GM12873 (cell line): ENCODE measurements around the gene TRIM65.

Experiments
- TF ChIP-seq, protein P1 (sequence below): IDR thresholded peaks from 2 replicates; pipeline ENCODE4 v1.5.1; 2012; ENCODE audit warnings: low read depth, mild to moderate bottlenecking, moderate library complexity, low read length, control low read depth; ENCODE audit not compliant: insufficient read depth; ENCODE audit errors: missing control alignments

TRIM65 gene

DNA sequence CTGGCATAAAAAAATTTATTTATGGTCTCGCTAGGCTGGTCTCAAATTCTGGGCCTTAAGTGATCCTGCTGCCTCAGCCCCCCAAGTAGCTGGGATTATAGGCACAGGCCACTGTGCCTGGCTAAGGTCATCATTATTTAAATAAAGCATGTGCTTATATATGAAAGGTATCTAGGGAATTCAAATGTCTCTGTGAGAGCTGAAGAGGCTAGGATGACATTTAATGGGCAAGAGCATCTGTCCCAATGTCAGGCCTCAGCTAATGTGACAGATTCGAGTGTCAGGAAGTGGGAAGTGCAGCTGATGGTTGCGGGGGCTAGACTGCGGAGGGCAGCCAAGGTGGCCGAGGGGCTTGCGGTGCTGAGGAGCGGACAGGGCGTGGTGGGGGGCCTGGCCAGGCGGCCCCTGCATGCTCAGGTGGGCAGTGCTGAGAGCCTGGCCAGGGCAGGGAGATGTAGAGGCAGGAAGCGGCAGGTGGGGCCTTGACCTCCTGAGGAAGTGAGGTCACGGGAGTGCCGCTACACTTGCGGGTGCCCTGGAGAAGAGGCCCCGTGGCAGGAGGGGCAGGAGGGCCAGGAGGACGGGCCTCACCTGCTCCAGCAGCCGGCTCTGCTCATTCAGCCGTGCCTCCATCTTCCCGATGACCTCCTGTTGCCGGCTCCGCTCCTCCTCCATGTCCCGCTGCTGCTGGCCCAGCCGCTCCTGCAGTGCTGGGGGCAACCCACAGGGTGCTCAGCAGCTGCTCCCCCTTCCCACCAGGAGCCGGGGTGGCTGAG, 20.6 kb upstream of the TRIM65 start:
- TF ChIP-seq, protein P1, sequence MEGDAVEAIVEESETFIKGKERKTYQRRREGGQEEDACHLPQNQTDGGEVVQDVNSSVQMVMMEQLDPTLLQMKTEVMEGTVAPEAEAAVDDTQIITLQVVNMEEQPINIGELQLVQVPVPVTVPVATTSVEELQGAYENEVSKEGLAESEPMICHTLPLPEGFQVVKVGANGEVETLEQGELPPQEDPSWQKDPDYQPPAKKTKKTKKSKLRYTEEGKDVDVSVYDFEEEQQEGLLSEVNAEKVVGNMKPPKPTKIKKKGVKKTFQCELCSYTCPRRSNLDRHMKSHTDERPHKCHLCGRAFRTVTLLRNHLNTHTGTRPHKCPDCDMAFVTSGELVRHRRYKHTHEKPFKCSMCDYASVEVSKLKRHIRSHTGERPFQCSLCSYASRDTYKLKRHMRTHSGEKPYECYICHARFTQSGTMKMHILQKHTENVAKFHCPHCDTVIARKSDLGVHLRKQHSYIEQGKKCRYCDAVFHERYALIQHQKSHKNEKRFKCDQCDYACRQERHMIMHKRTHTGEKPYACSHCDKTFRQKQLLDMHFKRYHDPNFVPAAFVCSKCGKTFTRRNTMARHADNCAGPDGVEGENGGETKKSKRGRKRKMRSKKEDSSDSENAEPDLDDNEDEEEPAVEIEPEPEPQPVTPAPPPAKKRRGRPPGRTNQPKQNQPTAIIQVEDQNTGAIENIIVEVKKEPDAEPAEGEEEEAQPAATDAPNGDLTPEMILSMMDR: no peak

DNA sequence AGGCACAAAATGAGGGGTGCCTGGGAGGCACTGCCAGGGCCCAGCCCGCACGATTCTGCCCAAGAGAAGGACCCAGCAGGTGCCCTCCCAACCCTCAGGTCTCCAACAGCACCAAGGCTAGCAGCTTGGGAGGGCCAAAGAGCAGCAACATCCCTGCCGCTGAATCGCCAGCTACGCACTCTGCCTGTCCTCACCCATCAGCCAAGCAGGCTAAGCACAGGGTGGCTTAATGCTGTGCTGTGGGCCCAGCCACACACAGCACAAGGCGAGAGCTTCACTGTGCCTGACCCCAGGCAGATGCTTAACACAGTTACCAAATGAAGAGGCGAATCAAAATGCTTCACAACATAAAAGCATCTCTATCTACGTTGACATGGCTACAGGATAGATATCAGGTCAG, 18.5 kb upstream of the TRIM65 start:
- TF ChIP-seq, protein P1: no peak

DNA sequence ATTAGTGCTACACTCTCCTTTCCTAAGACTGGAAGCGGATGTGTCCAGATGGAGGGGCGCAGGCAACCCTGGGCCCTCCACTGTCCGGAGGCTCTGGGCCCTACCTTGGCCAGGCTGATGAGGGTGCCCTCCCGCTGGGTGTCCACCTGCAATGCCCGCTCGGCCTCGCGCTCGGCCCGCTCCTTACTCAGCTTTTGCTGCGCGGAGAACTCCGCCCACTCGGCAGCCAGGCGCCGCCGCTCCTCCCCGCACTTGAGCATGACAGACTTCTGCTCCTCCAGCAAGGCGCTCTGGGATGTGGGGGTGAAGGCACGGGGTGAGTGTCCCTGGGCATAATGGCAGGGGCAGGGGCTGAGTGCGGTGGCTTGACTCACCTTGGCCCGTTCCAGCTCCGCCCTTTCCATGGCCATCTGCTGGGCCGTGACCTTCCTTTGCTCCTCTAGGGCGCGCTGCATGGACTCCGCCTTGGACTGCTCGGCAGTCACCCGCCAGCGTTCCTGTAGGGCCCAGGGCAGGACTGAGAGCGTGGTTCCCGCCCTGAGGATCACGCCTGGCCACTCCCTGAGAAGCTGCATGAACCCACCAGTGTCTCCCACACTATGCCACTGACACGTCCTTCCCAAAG, 18.0 kb upstream of the TRIM65 start:
- TF ChIP-seq, protein P1: no peak

DNA sequence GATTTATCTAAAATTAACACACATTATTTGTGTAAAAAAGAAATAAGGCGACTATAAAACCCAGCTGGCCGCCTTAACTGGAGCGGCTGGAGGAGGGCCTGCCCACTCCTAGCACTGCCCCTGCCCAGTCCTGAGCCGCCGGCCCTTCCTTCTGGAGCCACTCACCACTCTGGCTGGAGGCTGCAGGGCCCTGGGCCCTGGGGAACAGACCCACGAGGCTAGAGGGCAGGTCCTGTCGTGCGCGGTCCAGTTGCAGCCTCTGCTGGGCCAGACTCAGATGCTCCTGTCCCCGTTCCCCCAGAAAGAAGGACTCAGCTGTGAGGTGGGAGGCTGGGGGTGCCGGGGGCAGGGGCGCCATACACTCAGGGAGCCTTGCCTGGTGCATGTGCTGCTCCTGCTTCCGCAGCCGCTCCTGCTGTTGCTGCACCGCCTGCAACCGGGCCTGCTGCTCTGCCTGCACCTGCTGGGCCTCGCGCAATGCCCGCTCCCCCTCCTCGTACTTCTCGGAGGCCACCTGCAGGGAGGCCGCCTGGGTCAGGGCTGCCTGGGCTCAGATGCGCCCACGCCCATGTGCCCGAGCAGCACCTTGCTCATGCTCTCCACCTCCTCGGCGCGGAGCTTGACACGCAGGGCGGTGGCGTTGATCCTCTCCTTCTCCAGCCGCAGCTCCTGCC, 16.9 kb upstream of the TRIM65 start:
- TF ChIP-seq, protein P1: no peak

DNA sequence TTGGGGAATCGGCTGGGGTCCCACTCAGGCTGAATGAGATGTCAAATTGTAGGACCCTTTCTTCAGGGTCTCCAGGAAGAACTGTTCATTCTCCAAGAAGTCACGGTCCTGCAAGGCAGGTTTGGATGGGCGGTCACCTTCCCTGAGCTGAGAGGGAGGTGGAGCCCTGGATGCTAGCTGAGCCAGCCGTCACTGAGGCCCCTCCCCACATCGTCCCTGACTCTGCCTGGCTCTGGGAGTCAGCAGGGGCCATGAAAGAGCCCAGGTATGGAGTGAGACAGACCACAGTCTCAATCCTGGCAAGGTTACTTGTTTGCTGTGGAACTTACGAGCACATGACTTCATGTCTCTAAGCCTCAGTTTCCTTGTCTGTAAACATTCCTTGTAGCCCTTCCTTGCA, 13.9 kb upstream of the TRIM65 start:
- TF ChIP-seq, protein P1: no peak

DNA sequence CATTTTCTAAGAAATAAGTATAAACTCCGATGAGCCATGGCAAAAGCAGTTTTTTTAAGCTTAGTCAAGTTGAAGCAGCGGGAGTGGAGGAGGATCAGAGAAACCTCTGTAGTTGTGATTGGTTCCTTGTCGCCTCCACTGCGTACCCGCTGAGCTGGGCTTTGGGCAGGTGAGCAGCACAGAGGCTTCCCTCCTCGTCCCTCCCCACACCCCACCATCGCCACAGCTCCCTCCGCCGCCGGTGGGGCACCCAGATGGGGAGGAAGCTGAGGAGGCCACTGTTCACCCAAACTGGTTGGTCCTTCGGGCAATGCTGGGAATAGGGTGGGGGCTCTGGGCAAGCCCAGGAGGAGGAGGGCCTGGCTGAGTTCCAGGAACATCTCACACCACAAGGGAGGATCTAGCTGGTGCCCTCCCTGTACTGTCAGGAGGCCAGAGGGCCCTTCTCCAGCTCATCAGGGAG, 13.1 kb upstream of the TRIM65 start:
- TF ChIP-seq, protein P1: no peak

DNA sequence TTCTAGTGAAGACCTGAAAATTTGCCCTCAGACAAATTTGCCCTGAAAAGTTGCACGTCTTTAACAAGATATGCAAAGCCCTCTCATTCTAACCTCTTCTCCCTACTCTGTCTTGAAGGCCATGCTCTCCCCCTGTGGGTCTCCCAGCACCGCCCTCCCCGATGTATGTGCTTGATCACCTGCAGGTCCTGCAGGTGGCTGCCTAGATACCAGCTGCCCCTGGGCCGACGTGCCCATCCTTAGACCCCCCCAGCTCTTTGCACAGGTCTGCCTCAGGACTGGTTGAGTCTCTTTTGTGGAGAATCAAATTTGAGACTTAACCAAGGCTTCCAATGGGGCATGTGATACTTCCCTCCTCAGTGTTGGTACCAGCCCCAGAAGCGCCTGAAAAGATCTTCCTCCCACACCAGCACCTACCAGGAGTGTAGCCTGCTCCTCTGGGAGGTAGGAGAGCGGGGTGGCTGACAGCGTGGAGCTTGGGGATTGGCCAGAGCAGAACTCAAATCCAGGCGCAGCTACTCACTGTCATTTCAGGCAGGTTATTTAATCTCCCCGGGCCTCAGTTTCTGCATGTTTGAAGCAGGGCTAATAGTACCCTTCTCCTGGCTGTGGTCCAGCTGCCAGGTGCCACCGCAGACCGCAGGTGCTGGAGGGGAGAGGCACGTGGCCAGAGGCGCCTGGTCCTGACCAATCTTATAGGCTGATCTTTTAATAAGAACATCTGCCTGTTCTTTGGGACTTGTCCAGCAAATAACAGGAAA, 12.5 kb upstream of the TRIM65 start:
- TF ChIP-seq, protein P1: no peak
